K562 (cell line): ENCODE data around the gene RCC2. TPM values are rescaled to one million over a fixed set of nuclear protein-coding genes. Genes with fewer than 3 reads are reported as not detected.

Experiments
- EGR1 ChIP-seq: fragments of 450-650 bp; conservative IDR thresholded peaks from 2 replicates; pipeline ENCODE4 v1.6.1; 2017; ENCODE audit warnings: mild to moderate bottlenecking
- EHMT2 ChIP-seq: fragments of 450-650 bp; IDR thresholded peaks from 2 replicates; pipeline ENCODE4 v1.6.1; 2018; ENCODE audit warnings: antibody characterized with exemption
- HNRNPK ChIP-seq: fragments of 200-400 bp; formaldehyde crosslinking; IDR thresholded peaks from one replicate; pipeline ENCODE4 v1.6.1; 2018; ENCODE audit warnings: mild to moderate bottlenecking, low read depth, low read length; ENCODE audit not compliant: poor library complexity, severe bottlenecking
- IRF2 ChIP-seq: sonication (generic); formaldehyde crosslinking; IDR thresholded peaks from 2 replicates; pipeline ENCODE4 v1.8.1; 2022; ENCODE audit warnings: mild to moderate bottlenecking, missing genetic modification reagents
- JUN ChIP-seq, 2 experiments: sonication (generic) in 1 of 2; formaldehyde crosslinking in 1 of 2; IDR thresholded peaks; 2 replicates each; pipeline versions ENCODE4 v1.6.1 to v1.8.0; 2012 to 2022; ENCODE audit warnings: borderline replicate concordance in 2 of 2, mild to moderate bottlenecking in 2 of 2, improper control_type of control experiment in 1 of 2, low read depth in 1 of 2, low read length in 1 of 2, missing genetic modification reagents in 1 of 2
- MAFG ChIP-seq: fragments of 450-650 bp; conservative IDR thresholded peaks from 2 replicates; pipeline ENCODE4 v1.6.1; 2016; ENCODE audit warnings: missing genetic modification characterization, missing compliant biosample characterization
- MEF2A ChIP-seq: IDR thresholded peaks from 2 replicates; pipeline ENCODE4 v1.6.1; 2011; ENCODE audit warnings: low read depth, mild to moderate bottlenecking, low read length, moderate library complexity; ENCODE audit not compliant: control insufficient read depth
- MYC ChIP-seq, 2 experiments: fragments of 250-450 bp in 1 of 2; sonication (Bioruptor Pico) in 1 of 2; IDR thresholded peaks; 2 replicates each; pipeline versions ENCODE4 v1.5.1 to v1.6.1; 2012 to 2021; ENCODE audit warnings: low read depth in 2 of 2, borderline replicate concordance in 1 of 2, improper control_type of control experiment in 1 of 2, low read length in 1 of 2, mild to moderate bottlenecking in 1 of 2, moderate library complexity in 1 of 2
- NFXL1 ChIP-seq: fragments of 450-650 bp; formaldehyde crosslinking; IDR thresholded peaks from 2 replicates; pipeline ENCODE4 v1.4.0; 2021; ENCODE audit warnings: mild to moderate bottlenecking
- POLR2A ChIP-seq: fragments of 450-650 bp; conservative IDR thresholded peaks from 2 replicates; pipeline ENCODE4 v1.6.1; 2016
- PURB ChIP-seq: sonication (generic); formaldehyde crosslinking; IDR thresholded peaks from 2 replicates; pipeline ENCODE4 v1.9.0; 2021; ENCODE audit warnings: low read depth, mild to moderate bottlenecking, missing genetic modification reagents
- RBM15 ChIP-seq: fragments of 200-400 bp; formaldehyde crosslinking; IDR thresholded peaks from 2 replicates; pipeline ENCODE4 v1.6.1; 2018; ENCODE audit warnings: mild to moderate bottlenecking, low read length, moderate library complexity; ENCODE audit not compliant: insufficient read depth
- RBM17 ChIP-seq: fragments of 200-400 bp; formaldehyde crosslinking; IDR thresholded peaks from 2 replicates; pipeline ENCODE4 v1.6.1; 2017; ENCODE audit warnings: low read depth, mild to moderate bottlenecking, low read length, borderline replicate concordance
- RCOR1 ChIP-seq, 2 experiments: IDR thresholded peaks; 2 replicates each; pipeline ENCODE4 v1.6.1; 2012; ENCODE audit warnings: low read depth in 2 of 2, low read length in 2 of 2, borderline replicate concordance in 1 of 2, improper control_type of control experiment in 1 of 2
- ZBTB17 ChIP-seq: fragments of 450-650 bp; formaldehyde crosslinking; IDR thresholded peaks from 2 replicates; pipeline ENCODE4 v1.4.0; 2020; ENCODE audit warnings: mild to moderate bottlenecking
- ZBTB2 ChIP-seq: fragments of 450-650 bp; IDR thresholded peaks from 2 replicates; pipeline ENCODE4 v1.6.1; 2016; ENCODE audit warnings: antibody characterized with exemption
- ZBTB33 ChIP-seq: sonication (generic); formaldehyde crosslinking; IDR thresholded peaks from 2 replicates; pipeline ENCODE4 v1.8.1; 2023; ENCODE audit warnings: mild to moderate bottlenecking, missing genetic modification reagents
- ZNF217 ChIP-seq: sonication (generic); formaldehyde crosslinking; IDR thresholded peaks from 2 replicates; pipeline ENCODE4 v1.8.0; 2022; ENCODE audit warnings: mild to moderate bottlenecking, missing genetic modification reagents
- ZNF431 ChIP-seq: sonication (generic); formaldehyde crosslinking; IDR thresholded peaks from 2 replicates; pipeline ENCODE4 v1.8.0; 2022; ENCODE audit warnings: mild to moderate bottlenecking, missing genetic modification reagents
- ZNF561 ChIP-seq: fragments of 450-650 bp; formaldehyde crosslinking; conservative IDR thresholded peaks from 2 replicates; pipeline ENCODE4 v1.4.0; 2020; ENCODE audit warnings: mild to moderate bottlenecking, moderate library complexity
- ZNF589 ChIP-seq: fragments of 200-800 bp; sonication (Bioruptor generic); IDR thresholded peaks from 2 replicates; pipeline ENCODE4 v1.6.1; 2016; ENCODE audit warnings: low read depth, missing genetic modification characterization, missing compliant biosample characterization
- ZNF695 ChIP-seq: fragments of 450-650 bp; formaldehyde crosslinking; IDR thresholded peaks from 2 replicates; pipeline ENCODE4 v1.4.0; 2020; ENCODE audit warnings: mild to moderate bottlenecking, moderate library complexity
- polyA plus RNA-seq, 8 experiments: library from polyadenylated mRNA; depleted of rRNA in 4 of 8; stranded (reverse) in 5 of 8; unstranded in 3 of 8; fragments of >200 nt; fragmentation: Nextera tagmentation in 2 of 8; fragmentation: Illumina TruSeq in 1 of 8; extraction: Ambion mirVana in 2 of 8; extraction: Trizol in 1 of 8; gene quantifications; 2 replicates each; pipeline versions ENCODE4 v1.2.1 to v1.2.3, GENCODE V29; 2011 to 2014; ENCODE audit warnings: inconsistent platforms in 1 of 8, missing spikeins in 1 of 8
- total RNA-seq, 7 experiments: library from RNA; depleted of rRNA in 6 of 7; stranded (reverse); fragments of >200 nt in 6 of 7; fragmentation: Illumina TruSeq in 2 of 7; extraction: Trizol in 2 of 7; gene quantifications; 2 replicates each; pipeline versions ENCODE4 v1.2.1 to v1.2.3, GENCODE V29; 2011 to 2021; ENCODE audit warnings: low replicate concordance in 1 of 7
- TF ChIP-seq, protein P1 (sequence below), 2 experiments: fragments of 450-650 bp in 1 of 2; sonication (generic) in 1 of 2; formaldehyde crosslinking in 1 of 2; IDR thresholded peaks in 1 of 2; conservative IDR thresholded peaks in 1 of 2; 2 replicates each; pipeline versions ENCODE4 v1.6.1 to v1.8.1; 2016 to 2023; ENCODE audit warnings: mild to moderate bottlenecking in 2 of 2, moderate library complexity in 2 of 2, inconsistent platforms in 1 of 2, missing genetic modification reagents in 1 of 2

The RCC2 gene
- total and polyA plus RNA-seq, 9 of the 15 experiments (the other 6 are each of a cell fraction or from before 2014, with no cell fraction given) = 31.8 to 292 (median 116) TPM

- TF ChIP-seq EGR1 (peak; percentile 92), JUN (IDR thresholded peaks at IDR 0.05; ENCODE audit: borderline replicate concordance, low read depth, low read length) (no peak), JUN (CRISPR knock-in tag; IDR thresholded peaks at IDR 0.05; ENCODE audit: borderline replicate concordance) (peak; percentile 88), PURB (no peak), POLR2A (peak; percentile 75), MYC (IDR thresholded peaks at IDR 0.05; ENCODE audit: low read depth, low read length) (0 out of 2 replicates have a peak, but pooled peaks have one; percentile 64), MYC (CRISPR knock-in tag; IDR thresholded peaks at IDR 0.05; ENCODE audit: borderline replicate concordance, low read depth) (peak; percentile 39; the same call in 1 of the 2 replicates), ZNF589 (CRISPR knock-in tag) (no peak), IRF2 (CRISPR knock-in tag) (no peak), RBM17 (no peak), HNRNPK (no peak), ZNF217 (CRISPR knock-in tag) (no peak), RBM15 (no peak), MAFG (no peak), EHMT2 (no peak), ZBTB17 (CRISPR knock-in tag) (no peak), NFXL1 (CRISPR knock-in tag) (no peak), MEF2A (no peak), ZNF561 (no peak), ZBTB2 (no peak; the same call in 1 of the 2 replicates), ZNF695 (no peak), ZNF431 (CRISPR knock-in tag) (no peak), ZBTB33 (CRISPR knock-in tag) (no peak), RCOR1 (IDR thresholded peaks at IDR 0.05; ENCODE audit: borderline replicate concordance in 1 of 2, low read depth in 2 of 2, low read length in 2 of 2) (no peak)
- TF ChIP-seq, protein P1, sequence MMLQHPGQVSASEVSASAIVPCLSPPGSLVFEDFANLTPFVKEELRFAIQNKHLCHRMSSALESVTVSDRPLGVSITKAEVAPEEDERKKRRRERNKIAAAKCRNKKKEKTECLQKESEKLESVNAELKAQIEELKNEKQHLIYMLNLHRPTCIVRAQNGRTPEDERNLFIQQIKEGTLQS (IDR thresholded peaks at IDR 0.05) = no peak
- TF ChIP-seq, protein P1 (CRISPR knock-in tag; conservative IDR thresholded peaks at IDR 0.05) = no peak
Observed at GRCh38 chr1:17438318-17439249, 893 bp downstream of the RCC2 start (continued).
